ENCODE data around the gene PBXIP1.

The PBXIP1 gene

GRCh38 chr1:154955039-154955717 lies 721 bp downstream of the PBXIP1 start:
- Histone ChIP-seq H3K4me1 (peaks cover 8% of the 10 kb centered on the region; the same call in 1 of the 2 replicates), H3K27me3 (no peaks in the 10 kb centered on the region), H3K36me3 (peaks cover 14% of the 10 kb centered on the region), H3K4me3 (ENCODE audit: low read depth, low read length) (peak overlapping the region; percentile 76), H3K9me3 (no peaks in the 10 kb centered on the region)
- no peak for TF ChIP-seq CTCF (IDR thresholded peaks at IDR 0.05; ENCODE audit: low read depth, low read length)
- DNase-seq, result peak; percentile 57

GRCh38 chr1:154954541-154954940 lies 1.4 kb downstream of the PBXIP1 start:
- Histone ChIP-seq H3K36me3 (peaks cover 12% of the 10 kb centered on the region), H3K4me3 (ENCODE audit: low read depth, low read length) (no peak overlapping the region), H3K9me3 (no peaks in the 10 kb centered on the region), H3K27me3 (no peaks in the 10 kb centered on the region), H3K4me1 (peaks cover 8% of the 10 kb centered on the region; the same call in 1 of the 2 replicates)
- no peak for TF ChIP-seq CTCF (IDR thresholded peaks at IDR 0.05; ENCODE audit: low read depth, low read length)
- no peak for DNase-seq

GRCh38 chr1:154953611-154954038 lies 2.3 kb downstream of the PBXIP1 start:
- H3K4me3 ChIP-seq (ENCODE audit: low read depth, low read length), result no peak overlapping the region
- H3K9me3 ChIP-seq, result no peaks in the 10 kb centered on the region
- peaks cover 8% of the 10 kb centered on the region; the same call in 1 of the 2 replicates for H3K4me1 ChIP-seq
- DNase-seq, result no peak
- no peak for TF ChIP-seq CTCF (IDR thresholded peaks at IDR 0.05; ENCODE audit: low read depth, low read length)
- H3K36me3 ChIP-seq, result peaks cover 3% of the 10 kb centered on the region; the same call in 1 of the 2 replicates
- H3K27me3 ChIP-seq, result no peaks in the 10 kb centered on the region

- Histone ChIP-seq H3K36me3 (no peaks in the 10 kb centered on the region), H3K4me3 (ENCODE audit: low read depth, low read length) (no peak overlapping the region)
- TF ChIP-seq CTCF (IDR thresholded peaks at IDR 0.05; ENCODE audit: low read depth, low read length), result no peak
These were observed 3.2 kb downstream of the PBXIP1 start for GRCh38 chr1:154952664-154953063.

GRCh38 chr1:154951901-154952657 lies 3.8 kb downstream of the PBXIP1 start:
- H3K36me3 ChIP-seq, result no peaks in the 10 kb centered on the region
- no peak overlapping the region for H3K4me3 ChIP-seq (ENCODE audit: low read depth, low read length)
- no peak for DNase-seq
- TF ChIP-seq CTCF (IDR thresholded peaks at IDR 0.05; ENCODE audit: low read depth, low read length), result no peak
- H3K9me3 ChIP-seq, result no peaks in the 10 kb centered on the region
- H3K4me1 ChIP-seq, result peaks cover 8% of the 10 kb centered on the region; the same call in 1 of the 2 replicates
- no peaks in the 10 kb centered on the region for H3K27me3 ChIP-seq

More at GRCh38 chr1:154952664-154953063, 3.2 kb downstream of the PBXIP1 start:
- no peaks in the 10 kb centered on the region for H3K27me3 ChIP-seq
- DNase-seq, result no peak
- H3K9me3 ChIP-seq, result no peaks in the 10 kb centered on the region
- peaks cover 8% of the 10 kb centered on the region; the same call in 1 of the 2 replicates for H3K4me1 ChIP-seq

GRCh38 chr1:154948079-154948478 lies 7.8 kb downstream of the PBXIP1 start:
- TF ChIP-seq CTCF (IDR thresholded peaks at IDR 0.05; ENCODE audit: low read depth, low read length), result no peak
- H3K36me3 ChIP-seq, result no peaks in the 10 kb centered on the region
- H3K4me1 ChIP-seq, result no peaks in the 10 kb centered on the region; the same call in 1 of the 2 replicates
- no peak for DNase-seq
- no peaks in the 10 kb centered on the region for H3K27me3 ChIP-seq
- H3K9me3 ChIP-seq, result no peaks in the 10 kb centered on the region
- no peak overlapping the region for H3K4me3 ChIP-seq (ENCODE audit: low read depth, low read length)

Data from BE2C (cell line).